Measurements from ENCODE around the gene GALNT2.

Gene GALNT2

GRCh38 chr1:230071316-230071715 lies 4.3 kb downstream of the GALNT2 start:
- no peak for DNase-seq (ENCODE audit: low spot score)

GRCh38 chr1:230072296-230072695 lies 5.3 kb downstream of the GALNT2 start:
- DNase-seq (ENCODE audit: low spot score): no peak

GRCh38 chr1:230072866-230073265 lies 5.8 kb downstream of the GALNT2 start:
- DNase-seq (ENCODE audit: low spot score): no peak

GRCh38 chr1:230073371-230074035 lies 6.5 kb downstream of the GALNT2 start:
- DNase-seq (ENCODE audit: low spot score): peak; percentile 58

DNA sequence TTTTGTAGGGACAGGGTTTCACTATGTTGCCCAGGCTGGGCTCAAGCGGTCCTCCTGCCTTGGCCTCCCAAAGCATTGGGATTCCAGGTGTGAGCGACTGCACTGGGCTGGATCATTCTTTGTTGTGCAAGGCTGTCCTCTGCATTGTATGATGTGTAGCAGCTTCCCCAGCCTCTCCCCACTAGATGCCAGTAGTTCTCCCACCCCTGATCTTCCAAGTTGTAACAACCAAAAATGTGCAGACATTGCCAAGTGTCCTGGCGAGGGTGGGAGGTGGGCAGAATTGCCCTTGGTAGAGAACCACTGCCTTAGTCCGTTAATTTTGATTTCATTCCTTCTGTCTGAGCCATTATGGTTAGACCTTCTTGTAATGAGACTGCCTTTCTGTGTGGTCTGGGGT lies 7.2 kb downstream of the GALNT2 start:
- no peak for DNase-seq (ENCODE audit: low spot score)

- no peak for DNase-seq (ENCODE audit: low spot score)
These were observed 7.7 kb downstream of the GALNT2 start for GRCh38 chr1:230074762-230075161.

GRCh38 chr1:230076121-230076520 lies 9.1 kb downstream of the GALNT2 start:
- DNase-seq (ENCODE audit: low spot score): no peak

- DNase-seq (ENCODE audit: low spot score): no peak
These were observed 10.0 kb downstream of the GALNT2 start for GRCh38 chr1:230077011-230077410.

DNA sequence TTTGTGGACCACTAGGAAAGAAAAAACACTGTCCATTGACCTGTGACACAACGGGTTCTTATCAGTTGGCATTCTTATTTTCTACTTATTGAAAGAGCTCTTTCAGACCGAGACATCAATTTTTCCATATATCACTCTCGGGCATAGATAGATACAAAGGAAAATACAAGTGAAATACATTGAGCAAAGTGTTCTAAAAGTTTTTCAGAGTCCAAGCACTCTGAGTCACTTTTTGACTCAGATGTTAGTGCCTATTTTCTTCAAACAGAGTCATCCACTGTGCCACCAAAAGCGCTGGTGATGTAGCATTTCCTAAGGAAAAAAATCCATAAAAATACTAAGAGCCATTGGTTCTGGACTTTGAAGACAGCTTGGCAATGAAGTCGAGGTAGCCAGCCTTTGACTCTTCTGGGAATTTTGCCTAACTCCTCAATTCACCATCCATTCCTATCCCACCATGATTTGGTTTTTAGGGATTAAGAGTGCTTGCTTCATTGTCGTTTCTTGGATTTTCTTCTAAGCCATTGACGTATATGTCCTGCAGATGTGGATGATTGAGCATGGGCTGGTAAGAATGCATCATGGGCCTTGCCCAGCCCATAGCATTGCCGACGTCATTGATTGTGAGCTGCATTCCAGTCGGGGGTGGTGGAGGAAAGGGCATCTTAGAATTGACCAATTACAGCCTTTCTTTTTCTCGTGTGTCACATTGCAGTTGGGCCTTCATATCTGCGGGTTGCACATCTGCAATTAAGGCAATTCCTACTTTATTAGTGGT lies 10.6 kb downstream of the GALNT2 start:
- DNase-seq (ENCODE audit: low spot score): no peak

DNA sequence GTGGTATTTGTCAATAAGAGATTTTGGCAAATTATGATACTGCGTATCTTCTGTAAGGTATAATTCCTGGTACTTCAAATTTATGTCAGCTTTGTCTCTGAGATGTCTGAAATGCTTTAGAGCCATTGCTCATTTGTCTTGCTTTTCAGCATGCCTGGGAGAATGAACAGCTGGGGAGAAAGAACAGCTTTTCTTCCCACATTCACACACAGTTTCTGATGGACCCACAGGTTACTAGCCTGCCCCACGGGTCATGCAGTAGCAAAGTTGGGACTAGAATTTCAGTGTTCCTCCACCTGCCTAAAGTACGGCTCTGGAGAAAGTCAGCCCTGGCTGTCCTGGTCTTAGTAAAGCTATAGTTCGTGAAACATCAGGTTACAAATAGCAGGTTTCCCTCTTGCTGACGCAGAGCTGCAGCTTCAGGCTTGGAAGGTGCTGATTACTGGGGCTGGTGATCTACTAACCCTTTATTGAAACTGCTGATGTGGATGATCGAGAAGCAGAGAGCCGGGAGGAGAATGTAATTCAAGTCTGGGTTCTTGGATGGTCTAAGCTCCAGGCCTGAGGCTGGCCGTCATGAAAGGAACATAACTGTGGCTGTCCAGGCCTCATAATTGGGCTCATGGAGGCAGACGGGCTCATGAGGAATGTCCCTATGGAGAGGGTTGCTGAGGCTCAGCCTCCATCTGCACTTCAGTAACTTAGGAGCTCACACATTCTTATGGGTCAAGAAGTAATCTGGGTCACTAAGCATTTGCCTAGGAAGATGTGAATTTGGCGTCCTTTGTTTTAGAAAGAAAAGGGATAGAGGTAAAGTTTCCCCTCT lies 12.4 kb downstream of the GALNT2 start:
- DNase-seq (ENCODE audit: low spot score): no peak

- no peak for DNase-seq (ENCODE audit: low spot score)
These were observed 13.8 kb downstream of the GALNT2 start for GRCh38 chr1:230080822-230081221.

- DNase-seq (ENCODE audit: low spot score): no peak
These were observed 14.7 kb downstream of the GALNT2 start for GRCh38 chr1:230081751-230082150.

GRCh38 chr1:230082211-230082610 lies 15.2 kb downstream of the GALNT2 start:
- DNase-seq (ENCODE audit: low spot score): no peak

- no peak for DNase-seq (ENCODE audit: low spot score)
These were observed 16.0 kb downstream of the GALNT2 start for GRCh38 chr1:230083053-230083452.

DNA sequence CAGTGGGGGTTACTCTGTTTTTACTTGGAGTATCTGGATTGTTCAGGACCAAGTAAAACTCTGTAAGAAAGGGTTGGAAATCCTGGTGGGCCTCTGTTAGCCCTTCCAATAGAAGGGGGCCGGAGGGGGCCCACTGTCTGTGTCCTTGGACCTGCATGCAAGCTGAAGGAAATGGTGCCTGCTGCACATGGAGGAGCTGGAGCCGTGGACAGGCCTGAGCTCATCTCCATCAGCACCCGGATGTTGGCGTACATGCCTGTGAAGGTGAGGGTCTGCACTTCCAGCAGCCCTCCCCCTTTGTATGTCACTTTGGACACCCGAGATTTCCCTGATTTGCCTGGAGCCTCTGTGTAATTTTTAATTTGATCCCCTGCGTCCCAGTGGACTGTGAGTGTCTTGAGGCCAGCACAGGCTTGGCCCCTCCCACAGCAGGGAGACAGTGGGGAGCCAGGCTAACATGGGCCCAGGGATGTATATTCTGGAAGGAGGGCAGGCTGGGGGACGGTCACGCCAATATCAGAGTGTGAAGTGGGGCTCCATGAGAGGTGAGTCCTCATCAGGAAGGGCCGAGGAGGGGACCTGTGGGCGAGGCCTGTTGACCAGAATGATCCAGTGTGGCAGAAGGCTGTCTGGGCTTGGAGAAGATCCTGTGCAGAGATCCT lies 16.8 kb downstream of the GALNT2 start:
- DNase-seq (ENCODE audit: low spot score): no peak

GRCh38 chr1:230084408-230085177 lies 17.6 kb downstream of the GALNT2 start:
- peak; percentile 90 for DNase-seq (ENCODE audit: low spot score)

GRCh38 chr1:230085178-230085515 lies 18.1 kb downstream of the GALNT2 start:
- DNase-seq (ENCODE audit: low spot score): no peak

DNA sequence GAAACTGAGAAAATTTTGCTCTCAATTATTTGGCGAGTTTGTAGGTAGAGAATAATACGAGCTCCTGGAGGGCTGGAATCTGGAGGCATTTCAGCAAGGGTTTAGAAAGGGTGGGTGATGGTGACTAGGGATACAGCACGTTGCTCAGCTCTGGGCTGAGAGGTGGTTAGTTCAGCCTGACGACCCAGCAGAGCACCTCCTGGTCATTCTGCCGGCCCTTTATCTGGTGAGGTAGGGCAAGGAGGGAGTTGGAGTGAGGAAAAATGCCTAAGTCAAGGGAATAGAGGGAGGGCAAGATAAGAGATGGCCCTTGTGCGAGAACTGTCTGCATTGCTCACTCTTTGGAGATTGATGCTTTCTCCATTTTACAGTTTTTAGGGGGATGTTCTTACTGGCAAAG lies 19.1 kb downstream of the GALNT2 start:
- no peak for DNase-seq (ENCODE audit: low spot score)

DNA sequence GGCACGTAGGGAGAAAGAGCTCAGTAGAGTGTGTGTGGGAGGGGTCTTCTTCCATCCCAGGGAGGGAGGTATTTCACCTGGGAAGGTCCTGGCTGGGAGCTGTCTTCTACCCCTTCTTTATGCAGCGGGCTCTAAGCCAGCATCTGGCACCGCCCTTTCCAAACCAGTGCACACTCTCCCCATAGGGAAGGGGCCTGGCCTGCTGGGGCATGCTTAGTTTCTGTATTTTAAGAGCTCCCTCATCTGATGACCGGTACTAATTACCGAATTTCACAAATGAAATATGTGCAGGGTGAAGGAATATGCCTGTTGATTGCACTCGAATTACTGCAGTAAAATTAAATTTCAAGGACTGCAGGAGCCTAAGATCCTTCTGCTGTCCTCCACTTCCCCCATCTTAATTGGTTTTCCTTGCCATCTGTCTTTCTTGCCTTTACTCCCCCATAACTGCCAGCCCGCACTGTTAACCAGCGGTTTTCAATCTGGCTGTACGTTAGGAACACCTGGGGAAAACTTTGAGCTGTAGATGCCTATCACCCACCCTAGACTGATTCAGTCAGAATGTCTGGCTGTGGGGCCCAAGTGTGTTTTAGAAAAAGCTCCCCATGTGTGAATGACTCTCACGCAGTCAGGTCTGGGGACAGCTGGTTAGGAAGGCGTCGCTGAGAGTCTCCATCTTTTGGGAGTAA lies 20.1 kb downstream of the GALNT2 start:
- no peak for DNase-seq (ENCODE audit: low spot score)

GRCh38 chr1:230087717-230088105 lies 20.7 kb downstream of the GALNT2 start:
- DNase-seq (ENCODE audit: low spot score): no peak

GRCh38 chr1:230090194-230090711 lies 23.2 kb downstream of the GALNT2 start:
- DNase-seq (ENCODE audit: low spot score): peak; percentile 52
